ENCODE data around the gene PRKCE. TPM values are rescaled to one million over a fixed set of nuclear protein-coding genes. Genes with fewer than 3 reads are reported as not detected.

PRKCE gene
- total and polyA plus RNA-seq, 2 donors (not counting 1 experiment from before 2014, with no cell fraction given): 14.1 to 19.0 TPM

- H3K27ac ChIP-seq (ENCODE audit: insufficient read depth, low read length): no peak overlapping the region
- H3K4me2 ChIP-seq (ENCODE audit: extremely low read depth, insufficient read depth, low read length): no peak overlapping the region
- no peak overlapping the region for H3K9ac ChIP-seq (ENCODE audit: insufficient read depth, low read length)
Measured at GRCh38 chr2:46230115-46230571, 578.7 kb downstream of the PRKCE start.

GRCh38 chr2:46230677-46231425 lies 579.4 kb downstream of the PRKCE start:
- TF ChIP-seq EZH2 (IDR thresholded peaks at IDR 0.05; ENCODE audit: low read length, missing control alignments): no peak
- no peak for TF ChIP-seq CTCF (conservative IDR thresholded peaks at IDR 0.05 in 1 of 2, IDR thresholded peaks at IDR 0.05 in 1 of 2; ENCODE audit: low read depth in 1 of 2, low read length in 2 of 2)
- peaks cover under 1% of the 10 kb centered on the region for H3K27me3 ChIP-seq (ENCODE audit: control insufficient read depth, insufficient read depth, low read length)
- no peak overlapping the region for H3K9ac ChIP-seq (ENCODE audit: insufficient read depth, low read length)
- no peaks in the 10 kb centered on the region for H3K36me3 ChIP-seq (ENCODE audit: control insufficient read depth, insufficient read depth, low read length)
- H4K20me1 ChIP-seq (ENCODE audit: control insufficient read depth, extremely low read depth, insufficient read depth, low read length): no peaks in the 10 kb centered on the region
- no peak overlapping the region for H3K27ac ChIP-seq (ENCODE audit: insufficient read depth, low read length)
- no peaks in the 10 kb centered on the region for H3K9me3 ChIP-seq (ENCODE audit: control insufficient read depth, insufficient read depth, low read depth, low read length)
- H3K4me1 ChIP-seq (ENCODE audit: control insufficient read depth, extremely low read depth, insufficient read depth, low read length): no peaks in the 10 kb centered on the region
- no peak overlapping the region for H3K4me2 ChIP-seq (ENCODE audit: extremely low read depth, insufficient read depth, low read length)
- no peak overlapping the region for H2AFZ ChIP-seq (ENCODE audit: low read length)
- H3K4me3 ChIP-seq (replicated peaks in 1 of 4; ENCODE audit: control extremely low read depth in 1 of 4, insufficient read depth in 1 of 4, low read depth in 3 of 4, low read length in 4 of 4): no peak overlapping the region
- no peaks in the 10 kb centered on the region for H3K79me2 ChIP-seq (ENCODE audit: control insufficient read depth, insufficient read depth, low read length)
- no peak for DNase-seq (ENCODE audit: low read depth in 2 of 2)

More at GRCh38 chr2:46230115-46230571, 578.7 kb downstream of the PRKCE start:
- Histone ChIP-seq H3K9me3 (ENCODE audit: control insufficient read depth, insufficient read depth, low read depth, low read length) (no peaks in the 10 kb centered on the region), H2AFZ (ENCODE audit: low read length) (no peak overlapping the region), H3K79me2 (ENCODE audit: control insufficient read depth, insufficient read depth, low read length) (no peaks in the 10 kb centered on the region), H3K4me3 (replicated peaks in 1 of 4; ENCODE audit: control extremely low read depth in 1 of 4, insufficient read depth in 1 of 4, low read depth in 3 of 4, low read length in 4 of 4) (no peak overlapping the region), H3K4me1 (ENCODE audit: control insufficient read depth, extremely low read depth, insufficient read depth, low read length) (no peaks in the 10 kb centered on the region), H4K20me1 (ENCODE audit: control insufficient read depth, extremely low read depth, insufficient read depth, low read length) (no peaks in the 10 kb centered on the region), H3K27me3 (ENCODE audit: control insufficient read depth, insufficient read depth, low read length) (no peaks in the 10 kb centered on the region), H3K36me3 (ENCODE audit: control insufficient read depth, insufficient read depth, low read length) (no peaks in the 10 kb centered on the region)
- no peak for TF ChIP-seq CTCF (conservative IDR thresholded peaks at IDR 0.05 in 1 of 2, IDR thresholded peaks at IDR 0.05 in 1 of 2; ENCODE audit: low read depth in 1 of 2, low read length in 2 of 2)
- no peak for TF ChIP-seq EZH2 (IDR thresholded peaks at IDR 0.05; ENCODE audit: low read length, missing control alignments)
- DNase-seq (ENCODE audit: low read depth in 2 of 2): peak in 1 of 2 donors; percentile 11

GRCh38 chr2:46231721-46232120 lies 580.2 kb downstream of the PRKCE start:
- H3K9me3 ChIP-seq (ENCODE audit: control insufficient read depth, insufficient read depth, low read depth, low read length): no peaks in the 10 kb centered on the region
- H3K9ac ChIP-seq (ENCODE audit: insufficient read depth, low read length): no peak overlapping the region
- no peak for TF ChIP-seq EZH2 (IDR thresholded peaks at IDR 0.05; ENCODE audit: low read length, missing control alignments)
- no peak for TF ChIP-seq CTCF (conservative IDR thresholded peaks at IDR 0.05 in 1 of 2, IDR thresholded peaks at IDR 0.05 in 1 of 2; ENCODE audit: low read depth in 1 of 2, low read length in 2 of 2)
- no peak overlapping the region for H3K4me2 ChIP-seq (ENCODE audit: extremely low read depth, insufficient read depth, low read length)
- H4K20me1 ChIP-seq (ENCODE audit: control insufficient read depth, extremely low read depth, insufficient read depth, low read length): no peaks in the 10 kb centered on the region
- no peak overlapping the region for H2AFZ ChIP-seq (ENCODE audit: low read length)
- H3K79me2 ChIP-seq (ENCODE audit: control insufficient read depth, insufficient read depth, low read length): no peaks in the 10 kb centered on the region
- H3K4me1 ChIP-seq (ENCODE audit: control insufficient read depth, extremely low read depth, insufficient read depth, low read length): no peaks in the 10 kb centered on the region
- H3K27ac ChIP-seq (ENCODE audit: insufficient read depth, low read length): no peak overlapping the region
- H3K27me3 ChIP-seq (ENCODE audit: control insufficient read depth, insufficient read depth, low read length): peaks cover 2% of the 10 kb centered on the region
- no peaks in the 10 kb centered on the region for H3K36me3 ChIP-seq (ENCODE audit: control insufficient read depth, insufficient read depth, low read length)
- H3K4me3 ChIP-seq (replicated peaks in 1 of 4; ENCODE audit: control extremely low read depth in 1 of 4, insufficient read depth in 1 of 4, low read depth in 3 of 4, low read length in 4 of 4): no peak overlapping the region
- no peak for DNase-seq (ENCODE audit: low read depth in 2 of 2)

All from fibroblast of lung (primary cell).